GM12864 (cell line): Measurements from ENCODE around the gene MAGOH.
A peak's percentile ranks its signal among the peaks of the same experiment; 100 is the strongest.
"Not testable (repeated sequence)": the region's sequence is repeated elsewhere in the genome, so short reads cannot be mapped to it uniquely, and the experiment has no call there.

Experiments
- DNase-seq: peaks from one replicate; pipeline ENCODE4 v3.0.0-alpha.2; 2011; ENCODE audit warnings: low read depth
- H3K4me3 ChIP-seq: 2 replicates; pipeline ENCODE4 v1.5.1; 2011; ENCODE audit warnings: mild to moderate bottlenecking, low read depth, low read length, control low read depth
- CTCF ChIP-seq: IDR thresholded peaks from 2 replicates; pipeline ENCODE4 v1.5.1; 2011; ENCODE audit warnings: low read depth, mild to moderate bottlenecking, moderate library complexity, low read length, control low read depth, inconsistent platforms; ENCODE audit errors: missing control alignments

MAGOH gene

DNA sequence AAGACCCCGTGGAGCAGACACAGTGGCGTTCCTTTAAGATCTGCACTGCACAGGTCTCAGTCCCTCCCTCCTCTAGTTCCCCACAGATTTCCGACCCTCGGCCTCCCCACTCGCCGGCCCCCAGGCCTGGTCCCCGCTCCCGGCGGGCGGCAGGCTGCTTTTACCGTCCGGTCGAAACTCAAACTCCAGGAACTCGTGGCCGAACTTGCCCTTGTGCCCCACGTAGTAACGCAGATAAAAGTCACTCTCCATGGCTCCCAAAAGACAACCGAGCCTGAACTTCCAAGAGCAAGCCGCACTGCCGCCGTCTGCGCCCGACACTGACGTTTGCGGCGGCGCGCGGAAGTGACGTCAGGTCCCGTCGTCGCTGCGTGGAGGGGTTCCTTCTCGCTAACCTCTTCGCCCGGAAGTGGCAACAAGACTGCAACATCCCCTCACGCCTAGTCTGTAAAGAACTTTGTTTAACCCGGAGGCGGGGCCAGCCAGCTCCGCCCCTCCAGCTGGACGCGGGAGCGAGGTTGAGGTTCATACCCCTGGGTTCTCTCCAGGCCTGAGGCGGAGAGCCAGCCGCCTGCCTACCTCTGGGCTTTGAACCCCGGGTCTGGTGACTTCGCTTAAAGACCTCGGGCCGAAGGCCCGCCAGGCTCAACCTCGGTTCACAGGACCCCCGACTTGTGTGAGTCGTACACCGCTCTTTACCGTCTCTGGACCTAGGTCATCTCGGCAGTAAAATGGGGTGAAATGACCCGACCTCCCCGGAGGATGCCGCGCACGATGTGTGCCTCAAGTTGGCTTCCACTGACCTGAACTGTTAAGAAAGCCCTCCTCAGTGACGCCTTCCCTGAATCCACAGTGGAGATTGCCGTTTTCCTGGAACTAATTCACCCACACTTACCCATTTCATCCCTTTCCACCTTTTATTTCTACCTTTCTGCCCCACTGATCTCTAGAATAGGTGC is at the start of gene MAGOH:
Gene MAGOH (minus strand): TSS at position 322 of the 959 bp plus-strand sequence. CDS start 70 bp downstream, at position 252.
- peak; percentile 91 for DNase-seq
- H3K4me3 ChIP-seq: peak within 1 kb of the TSS; percentile 93
- TF ChIP-seq CTCF: no peak

- TF ChIP-seq CTCF: no peak
- no peak overlapping the region for H3K4me3 ChIP-seq
- DNase-seq: no peak
Measured at GRCh38 chr1:53286955-53287354, 48.6 kb upstream of the MAGOH start.

- DNase-seq: no peak
- TF ChIP-seq CTCF: no peak
- no peak overlapping the region for H3K4me3 ChIP-seq
Measured at GRCh38 chr1:53285969-53286760, 47.8 kb upstream of the MAGOH start.

DNA sequence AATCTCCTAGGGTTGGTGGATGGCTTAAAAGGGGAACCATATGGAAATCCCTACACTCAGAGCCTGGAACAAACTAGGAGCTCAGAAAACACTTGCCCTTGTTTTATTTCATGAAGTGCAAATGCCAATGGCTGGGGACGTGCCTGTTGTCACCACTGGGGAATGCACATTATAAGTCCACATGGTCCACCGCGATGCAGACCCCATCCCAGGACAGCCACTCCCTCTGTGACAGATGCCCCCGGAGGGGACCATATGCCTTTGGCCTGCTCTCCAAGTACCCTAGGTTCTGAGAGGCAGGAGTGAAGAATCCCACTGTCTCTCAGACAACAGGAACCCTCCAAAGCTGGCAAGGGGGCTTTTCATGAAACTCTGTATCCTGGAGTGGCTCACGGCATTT is 47.2 kb upstream of the MAGOH start:
- H3K4me3 ChIP-seq: no peak overlapping the region
- DNase-seq: no peak
- TF ChIP-seq CTCF: no peak

- DNase-seq: no peak
- TF ChIP-seq CTCF: no peak
- no peak overlapping the region for H3K4me3 ChIP-seq
Measured at GRCh38 chr1:53284224-53285020, 46.1 kb upstream of the MAGOH start.

DNA sequence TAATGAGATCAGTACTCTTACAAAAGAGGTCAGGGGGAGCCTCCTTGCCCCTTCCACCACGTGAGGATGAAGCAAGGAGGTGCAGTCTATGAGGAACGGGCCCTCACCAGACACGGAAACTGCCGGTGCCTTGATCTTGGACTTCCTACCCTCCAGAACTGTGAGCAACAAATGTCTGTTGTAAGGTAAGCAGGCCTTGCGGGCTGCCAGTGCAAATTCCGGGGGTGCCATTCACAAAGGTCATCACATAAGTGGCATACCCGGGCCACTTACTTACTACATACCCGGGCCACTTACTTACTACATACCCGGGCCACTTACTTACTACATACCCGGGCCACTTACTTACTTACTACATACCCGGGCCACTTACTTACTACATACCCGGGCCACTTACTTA is 44.8 kb upstream of the MAGOH start:
- DNase-seq, H3K4me3 ChIP-seq: not testable (repeated sequence)

DNA sequence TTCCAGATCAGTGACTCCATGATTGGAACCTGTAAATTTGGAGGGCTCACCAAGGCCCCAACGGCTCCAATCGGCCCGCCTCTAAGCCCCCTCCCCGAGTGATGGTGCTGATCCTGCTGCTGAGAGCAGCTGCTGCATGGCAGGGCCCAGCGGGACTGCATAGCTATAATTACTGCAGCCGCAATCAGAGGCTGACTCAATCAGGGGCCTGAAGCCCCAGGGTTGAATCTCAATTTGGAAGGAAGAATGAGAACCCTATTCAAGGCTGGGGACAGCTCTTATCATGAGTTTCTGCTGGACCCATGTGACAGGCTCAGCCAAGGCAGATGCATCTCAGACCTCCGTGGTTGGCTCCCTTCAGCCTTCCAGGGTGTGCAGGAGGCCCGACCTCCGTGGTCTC is 42.8 kb upstream of the MAGOH start:
- no peak for DNase-seq
- no peak for TF ChIP-seq CTCF

More for the DNA sequence above, 42.8 kb upstream of the MAGOH start:
- H3K4me3 ChIP-seq: no peak overlapping the region
